Tibial artery (tissue), 4 donors: ENCODE results near the gene ANAPC16.
A peak's percentile ranks its signal among the peaks of the same experiment; 100 is the strongest.

Experiments used
- DNase-seq, 2 donors: peaks; one replicate each; pipeline ENCODE4 v3.0.0-alpha.2; 2019
- H3K27ac ChIP-seq, 2 donors: fragments of 200-600 bp; sonication (generic) in 1 of 2; 1 replicate in 1 of 2; 2 replicates in 1 of 2; pipeline ENCODE4 v1.5.1; 2018 to 2019; ENCODE audit warnings: mild to moderate bottlenecking in 1 of 2
- H3K27me3 ChIP-seq, 2 donors: fragments of 200-600 bp; sonication (generic) in 1 of 2; one replicate each; pipeline versions ENCODE4 v1.5.1 to v1.6.0; 2016 to 2019
- H3K36me3 ChIP-seq, 3 donors: fragments of 200-600 bp; sonication (generic) in 2 of 3; one replicate each; pipeline ENCODE4 v1.5.1; 2016 to 2019; ENCODE audit warnings: mild to moderate bottlenecking in 2 of 3
- H3K4me1 ChIP-seq, 4 donors: fragments of 200-600 bp; sonication (generic) in 2 of 4; 1 replicate in 3 of 4; 2 replicates in 1 of 4; pipeline ENCODE4 v1.5.1; 2016 to 2019
- H3K4me3 ChIP-seq, 2 donors: fragments of 200-600 bp; sonication (generic) in 1 of 2; 1 replicate in 1 of 2; 2 replicates in 1 of 2; pipeline ENCODE4 v1.5.1; 2018 to 2019; ENCODE audit warnings: mild to moderate bottlenecking in 2 of 2
- H3K9me3 ChIP-seq, 3 donors: fragments of 200-600 bp; sonication (generic) in 1 of 3; one replicate each; pipeline ENCODE4 v1.5.1; 2016 to 2019
- intact Hi-C: fragments of 100-400 bp; cut with DNase I; formaldehyde crosslinking; loops from one replicate; pipeline ENCODE4 v1.15.0; 2023; ENCODE audit warnings: low total_unique reads
- TF ChIP-seq, protein P1 (sequence below), 2 experiments: fragments of 200-600 bp in 1 of 2; fragments of 450-650 bp in 1 of 2; IDR thresholded peaks; one replicate each; pipeline ENCODE4 v1.5.1; 2017 to 2019; ENCODE audit warnings: antibody characterized with exemption in 2 of 2, mild to moderate bottlenecking in 1 of 2, moderate library complexity in 1 of 2

ANAPC16 gene

GRCh38 chr10:72215611-72216549, at the start of gene ANAPC16, which contains the start of gene ASCC1:
ANAPC16 (plus strand) TSS chr10:72216012; CDS start chr10:72223915, 7,903 bp downstream.
ASCC1 (minus strand) TSS chr10:72216276; CDS start chr10:72213298, 2,978 bp downstream.
- H3K4me1 ChIP-seq: peaks cover 0 to 60% (median 22%) of the 10 kb centered on the region in 4 donors
- DNase-seq: peak; percentile 87 to 96
- intact Hi-C loops: loop anchor here (2.0 to 5.0 kb wide), 2 partner anchors 56 to 113 kb away; partner anchors contain the start of gene DDIT4

DNA sequence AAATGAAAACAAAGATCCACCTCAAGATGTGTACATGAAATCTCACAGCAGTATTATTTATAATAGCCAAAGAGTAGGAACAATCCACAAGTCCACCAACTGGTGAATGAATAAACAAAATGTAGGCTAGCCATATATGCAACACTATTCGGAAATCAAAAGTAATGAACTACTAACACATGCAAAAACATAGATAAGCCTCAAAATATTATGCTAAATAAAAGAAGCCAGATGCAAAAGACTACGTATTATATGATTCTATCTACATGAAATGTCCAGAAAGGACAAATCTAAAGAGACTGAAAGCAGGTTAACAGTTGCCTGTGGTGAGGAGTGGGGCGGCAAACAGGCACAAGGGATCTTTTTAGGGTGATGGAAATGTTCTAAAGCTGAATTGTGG, 48.7 kb upstream of the ANAPC16 start:
- no peak overlapping the region for H3K4me3 ChIP-seq
- no peak for DNase-seq
- H3K27ac ChIP-seq: no peak overlapping the region
- no peaks in the 10 kb centered on the region for H3K9me3 ChIP-seq
- TF ChIP-seq, protein P1, sequence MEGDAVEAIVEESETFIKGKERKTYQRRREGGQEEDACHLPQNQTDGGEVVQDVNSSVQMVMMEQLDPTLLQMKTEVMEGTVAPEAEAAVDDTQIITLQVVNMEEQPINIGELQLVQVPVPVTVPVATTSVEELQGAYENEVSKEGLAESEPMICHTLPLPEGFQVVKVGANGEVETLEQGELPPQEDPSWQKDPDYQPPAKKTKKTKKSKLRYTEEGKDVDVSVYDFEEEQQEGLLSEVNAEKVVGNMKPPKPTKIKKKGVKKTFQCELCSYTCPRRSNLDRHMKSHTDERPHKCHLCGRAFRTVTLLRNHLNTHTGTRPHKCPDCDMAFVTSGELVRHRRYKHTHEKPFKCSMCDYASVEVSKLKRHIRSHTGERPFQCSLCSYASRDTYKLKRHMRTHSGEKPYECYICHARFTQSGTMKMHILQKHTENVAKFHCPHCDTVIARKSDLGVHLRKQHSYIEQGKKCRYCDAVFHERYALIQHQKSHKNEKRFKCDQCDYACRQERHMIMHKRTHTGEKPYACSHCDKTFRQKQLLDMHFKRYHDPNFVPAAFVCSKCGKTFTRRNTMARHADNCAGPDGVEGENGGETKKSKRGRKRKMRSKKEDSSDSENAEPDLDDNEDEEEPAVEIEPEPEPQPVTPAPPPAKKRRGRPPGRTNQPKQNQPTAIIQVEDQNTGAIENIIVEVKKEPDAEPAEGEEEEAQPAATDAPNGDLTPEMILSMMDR (IDR thresholded peaks at IDR 0.05): no peak
- peaks cover 0 to 14% (median 6%) of the 10 kb centered on the region in 3 donors for H3K36me3 ChIP-seq
- no peaks in the 10 kb centered on the region for H3K4me1 ChIP-seq
- intact Hi-C loops: no loop called here
- H3K27me3 ChIP-seq: no peaks in the 10 kb centered on the region

More at GRCh38 chr10:72215611-72216549, at the start of gene ANAPC16, which contains the start of gene ASCC1:
- Histone ChIP-seq H3K36me3 (peaks cover 7 to 28% (median 21%) of the 10 kb centered on the region in 3 donors), H3K9me3 (no peaks in the 10 kb centered on the region), H3K27me3 (no peaks in the 10 kb centered on the region), H3K4me3 (peak within 1 kb of the TSS; percentile 68 to 78), H3K27ac (peak within 1 kb of the TSS; percentile 92 to 94)
- TF ChIP-seq, protein P1 (IDR thresholded peaks at IDR 0.05): no peak

DNA sequence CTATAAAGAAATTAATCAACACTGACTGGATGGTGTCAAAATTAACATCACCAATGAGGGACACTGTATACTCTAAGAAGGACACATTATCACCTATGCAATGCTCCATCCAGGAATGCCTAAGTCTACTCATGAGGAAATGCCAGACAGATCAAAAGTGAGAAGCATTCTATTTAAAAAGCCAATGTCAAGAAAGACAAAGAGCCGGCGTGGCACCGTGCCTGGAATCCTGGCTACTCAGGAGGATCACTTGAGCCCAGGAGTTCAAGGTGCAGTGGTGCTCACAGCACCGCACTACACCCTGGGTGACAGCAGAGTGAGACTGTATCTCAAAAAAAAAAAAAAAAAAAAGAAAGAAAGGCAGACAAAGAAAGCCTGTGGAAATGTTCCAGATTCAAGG, 45.5 kb upstream of the ANAPC16 start:
- no peak overlapping the region for H3K27ac ChIP-seq
- H3K27me3 ChIP-seq: no peaks in the 10 kb centered on the region
- TF ChIP-seq, protein P1 (IDR thresholded peaks at IDR 0.05): no peak
- no peak overlapping the region for H3K4me3 ChIP-seq
- H3K4me1 ChIP-seq: peaks cover 0 to 8% (median under 1%) of the 10 kb centered on the region in 4 donors
- DNase-seq: no peak
- no peaks in the 10 kb centered on the region for H3K9me3 ChIP-seq
- intact Hi-C loops: no loop called here
- peaks cover 0 to 14% (median 6%) of the 10 kb centered on the region in 3 donors for H3K36me3 ChIP-seq

DNA sequence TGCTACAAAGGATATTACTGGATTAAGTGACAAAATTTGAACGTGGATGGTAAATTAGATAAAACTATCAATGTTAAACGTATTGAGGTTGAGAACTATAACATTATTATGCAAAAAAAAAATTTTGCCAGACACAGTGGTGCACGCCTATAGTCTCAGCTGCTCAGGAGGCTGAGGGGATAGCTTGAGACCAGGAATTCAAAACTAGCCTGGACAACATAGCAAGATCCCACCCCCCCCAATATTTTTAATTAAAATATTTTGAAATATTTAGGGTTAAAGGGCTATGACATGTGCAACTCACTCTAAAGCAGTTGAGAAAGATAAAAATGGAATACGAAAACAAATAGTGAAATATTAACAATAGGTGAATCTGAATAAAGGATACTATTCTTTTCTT, 45.1 kb upstream of the ANAPC16 start:
- Histone ChIP-seq H3K4me1 (peaks cover 0 to 12% (median 2%) of the 10 kb centered on the region in 4 donors), H3K27ac (no peak overlapping the region), H3K4me3 (no peak overlapping the region), H3K9me3 (no peaks in the 10 kb centered on the region), H3K27me3 (no peaks in the 10 kb centered on the region), H3K36me3 (peaks cover 0 to 14% (median 6%) of the 10 kb centered on the region in 3 donors)
- TF ChIP-seq, protein P1 (IDR thresholded peaks at IDR 0.05): no peak
- DNase-seq: no peak
- intact Hi-C loops: no loop called here

DNA sequence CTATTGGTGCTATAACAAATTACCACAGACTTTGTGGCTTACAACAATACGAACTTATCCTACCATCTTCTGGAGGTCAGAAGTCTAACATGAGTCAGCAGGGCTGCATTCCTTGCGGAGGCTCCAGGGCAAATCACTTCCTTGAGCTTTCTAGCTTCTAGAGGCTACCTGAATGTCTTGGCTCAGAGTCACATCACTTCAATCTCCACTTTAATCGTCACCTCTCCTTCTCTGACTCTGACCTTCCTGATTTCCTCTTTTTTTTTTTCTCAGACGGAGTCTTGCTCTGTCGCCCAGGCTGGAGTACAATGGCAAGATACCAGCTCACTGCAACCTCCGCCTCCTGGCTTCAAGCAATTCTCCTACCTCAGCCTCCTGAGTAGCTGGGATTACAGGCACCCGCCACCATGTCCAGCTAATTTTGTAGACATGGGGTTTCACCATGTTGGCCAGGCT, 44.6 kb upstream of the ANAPC16 start:
- Histone ChIP-seq H3K27ac (no peak overlapping the region), H3K27me3 (no peaks in the 10 kb centered on the region), H3K4me3 (no peak overlapping the region), H3K36me3 (peaks cover 0 to 14% (median 6%) of the 10 kb centered on the region in 3 donors), H3K9me3 (no peaks in the 10 kb centered on the region), H3K4me1 (peaks cover 0 to 15% (median 3%) of the 10 kb centered on the region in 4 donors)
- intact Hi-C loops: no loop called here
- TF ChIP-seq, protein P1 (IDR thresholded peaks at IDR 0.05): no peak
- DNase-seq: no peak
